Progenitor cell of endocrine pancreas (in vitro differentiated cells): ENCODE data around the gene LIPG. TPM values are rescaled to one million over a fixed set of nuclear protein-coding genes. Genes with fewer than 3 reads are reported as not detected.

ENCODE experiments used
- DNase-seq: peaks from one replicate; pipeline ENCODE4 v3.0.0; 2021; ENCODE audit warnings: low spot score; ENCODE audit not compliant: unreplicated experiment
- H3K27ac Mint-ChIP-seq: 2 replicates; pipeline ENCODE4 v1.8.0; 2021; ENCODE audit warnings: mild to moderate bottlenecking, moderate library complexity, mixed read lengths
- H3K27me3 Mint-ChIP-seq: 2 replicates; pipeline ENCODE4 v1.8.0; 2021; ENCODE audit warnings: mixed read lengths
- H3K36me3 Mint-ChIP-seq: 2 replicates; pipeline ENCODE4 v1.8.0; 2022; ENCODE audit warnings: mixed read lengths; ENCODE audit not compliant: insufficient read depth
- H3K4me1 Mint-ChIP-seq: 2 replicates; pipeline ENCODE4 v1.8.0; 2021; ENCODE audit warnings: low read depth, mixed read lengths
- H3K4me3 Mint-ChIP-seq: 2 replicates; pipeline ENCODE4 v1.8.0; 2021; ENCODE audit warnings: low read depth, mild to moderate bottlenecking, moderate library complexity, mixed read lengths
- H3K9me3 Mint-ChIP-seq: 2 replicates; pipeline ENCODE4 v1.8.0; 2021; ENCODE audit warnings: low read depth, mixed read lengths
- CTCF ChIP-seq: fragments of 200-600 bp; sonication (generic); IDR thresholded peaks from one replicate; pipeline ENCODE4 v1.5.0; 2021; ENCODE audit warnings: antibody characterized with exemption, mild to moderate bottlenecking; ENCODE audit not compliant: unreplicated experiment
- total RNA-seq: library from RNA; stranded (reverse); gene quantifications from 2 replicates; pipeline ENCODE4 v1.2.1, GENCODE V29; 2021

The LIPG gene
- total RNA-seq, 1 donor from 2014 or later, result 34.4 TPM

- Mint-ChIP-seq H3K9me3 (peaks cover 9% of the 10 kb centered on the region), H3K27me3 (no peaks in the 10 kb centered on the region), H3K27ac (no peak overlapping the region), H3K4me1 (peaks cover 14% of the 10 kb centered on the region), H3K36me3 (peaks cover 1% of the 10 kb centered on the region), H3K4me3 (no peak overlapping the region)
- no peak for TF ChIP-seq CTCF
- DNase-seq, result no peak
These were observed 26.8 kb upstream of the LIPG start for GRCh38 chr18:49534846-49535601.

GRCh38 chr18:49537232-49537896 lies 24.5 kb upstream of the LIPG start:
- TF ChIP-seq CTCF, result no peak
- peaks cover 9% of the 10 kb centered on the region for H3K4me1 Mint-ChIP-seq
- H3K36me3 Mint-ChIP-seq, result peaks cover 1% of the 10 kb centered on the region
- H3K27ac Mint-ChIP-seq, result no peak overlapping the region
- no peaks in the 10 kb centered on the region for H3K27me3 Mint-ChIP-seq
- DNase-seq, result no peak
- no peak overlapping the region for H3K4me3 Mint-ChIP-seq
- H3K9me3 Mint-ChIP-seq, result peaks cover 6% of the 10 kb centered on the region

GRCh38 chr18:49544362-49544761 lies 17.5 kb upstream of the LIPG start:
- DNase-seq, result no peak
- no peak overlapping the region for H3K27ac Mint-ChIP-seq
- peaks cover 1% of the 10 kb centered on the region for H3K4me1 Mint-ChIP-seq
- no peak for TF ChIP-seq CTCF
- H3K4me3 Mint-ChIP-seq, result no peak overlapping the region
- no peaks in the 10 kb centered on the region for H3K27me3 Mint-ChIP-seq
- no peaks in the 10 kb centered on the region for H3K9me3 Mint-ChIP-seq
- no peaks in the 10 kb centered on the region for H3K36me3 Mint-ChIP-seq

GRCh38 chr18:49546278-49546677 lies 15.6 kb upstream of the LIPG start:
- Mint-ChIP-seq H3K9me3 (no peaks in the 10 kb centered on the region), H3K36me3 (no peaks in the 10 kb centered on the region), H3K4me3 (no peak overlapping the region), H3K27me3 (no peaks in the 10 kb centered on the region), H3K27ac (no peak overlapping the region), H3K4me1 (peaks cover 1% of the 10 kb centered on the region)
- no peak for DNase-seq
- TF ChIP-seq CTCF, result no peak

- DNase-seq, result no peak
- Mint-ChIP-seq H3K4me3 (no peak overlapping the region), H3K9me3 (no peaks in the 10 kb centered on the region), H3K27me3 (no peaks in the 10 kb centered on the region), H3K27ac (no peak overlapping the region), H3K36me3 (no peaks in the 10 kb centered on the region), H3K4me1 (peaks cover 1% of the 10 kb centered on the region)
- no peak for TF ChIP-seq CTCF
These were observed 15.1 kb upstream of the LIPG start for GRCh38 chr18:49546719-49547273.
